CD14-positive monocyte (primary cell): ENCODE results near the gene CELF2. TPM values are rescaled to one million over a fixed set of nuclear protein-coding genes. Genes with fewer than 3 reads are reported as not detected.

Experiments
- DNase-seq, 3 donors: peaks; one replicate each; pipeline ENCODE4 v3.0.0-alpha.2; 2011 to 2022
- H2AFZ ChIP-seq: 2 replicates; pipeline ENCODE4 v1.6.0; 2012; ENCODE audit warnings: mild to moderate bottlenecking, low read depth, low read length, inconsistent platforms; ENCODE audit not compliant: insufficient read depth, poor library complexity, severe bottlenecking
- H3K27ac ChIP-seq, 2 donors: 1 replicate in 1 of 2; 2 replicates in 1 of 2; pipeline ENCODE4 v1.5.1; 2012 to 2013; ENCODE audit warnings: low read length in 2 of 2, control low read depth in 1 of 2, inconsistent platforms in 1 of 2, low read depth in 1 of 2, mild to moderate bottlenecking in 1 of 2
- H3K27me3 ChIP-seq, 2 donors: one replicate each; pipeline versions ENCODE4 v1.6.0 to v1.6.1; 2011 to 2013; ENCODE audit warnings: low read length in 2 of 2; ENCODE audit not compliant: control insufficient read depth in 2 of 2, insufficient read depth in 2 of 2
- H3K36me3 ChIP-seq, 2 donors: replicated peaks in 1 of 2; 1 replicate in 1 of 2; 2 replicates in 1 of 2; pipeline versions ENCODE4 v1.5.1 to v1.6.1; 2012 to 2013; ENCODE audit warnings: low read length in 2 of 2, control low read depth in 1 of 2, inconsistent platforms in 1 of 2, mild to moderate bottlenecking in 1 of 2; ENCODE audit not compliant: insufficient read depth in 2 of 2, control insufficient read depth in 1 of 2
- H3K4me1 ChIP-seq, 2 donors: 1 replicate in 1 of 2; 2 replicates in 1 of 2; pipeline versions ENCODE4 v1.5.1 to v1.6.1; 2012 to 2013; ENCODE audit warnings: low read length in 2 of 2, control low read depth in 1 of 2, inconsistent platforms in 1 of 2, mild to moderate bottlenecking in 1 of 2, moderate library complexity in 1 of 2; ENCODE audit not compliant: insufficient read depth in 2 of 2, control insufficient read depth in 1 of 2
- H3K4me2 ChIP-seq: replicated peaks from 2 replicates; pipeline ENCODE3; 2012; ENCODE audit warnings: low read length, moderate library complexity, mild to moderate bottlenecking; ENCODE audit not compliant: poor library complexity, severe bottlenecking; ENCODE audit errors: extremely low read depth
- H3K4me3 ChIP-seq, 3 experiments: fragments of 200-600 bp in 1 of 3; sonication (generic) in 1 of 3; replicated peaks in 1 of 3; 1 replicate in 2 of 3; 2 replicates in 1 of 3; pipeline ENCODE4 v1.5.1; 2011 to 2013; ENCODE audit warnings: low read length in 3 of 3, mild to moderate bottlenecking in 3 of 3, control low read depth in 2 of 3, low read depth in 2 of 3, inconsistent platforms in 1 of 3, moderate library complexity in 1 of 3
- H3K79me2 ChIP-seq: 2 replicates; pipeline ENCODE4 v1.6.0; 2012; ENCODE audit warnings: mild to moderate bottlenecking, control low read depth, inconsistent platforms, low read length, moderate library complexity; ENCODE audit not compliant: insufficient read depth
- H3K9ac ChIP-seq: 2 replicates; pipeline ENCODE4 v1.6.0; 2017; ENCODE audit warnings: low read length, mild to moderate bottlenecking; ENCODE audit not compliant: insufficient read depth, poor library complexity, severe bottlenecking
- H3K9me3 ChIP-seq, 2 donors: replicated peaks in 1 of 2; 1 replicate in 1 of 2; 2 replicates in 1 of 2; pipeline versions ENCODE4 v1.5.1 to v1.6.1; 2012 to 2013; ENCODE audit warnings: low read length in 2 of 2, control low read depth in 1 of 2; ENCODE audit not compliant: control insufficient read depth in 1 of 2, insufficient read depth in 1 of 2
- H4K20me1 ChIP-seq: 2 replicates; pipeline ENCODE4 v1.6.0; 2012; ENCODE audit warnings: mild to moderate bottlenecking, low read length, control low read depth, moderate library complexity; ENCODE audit not compliant: insufficient read depth
- H3K27ac Mint-ChIP-seq, 7 donors: one replicate each; pipeline ENCODE4 v1.8.0; 2020; ENCODE audit warnings: mild to moderate bottlenecking in 7 of 7, mixed read lengths in 7 of 7, moderate library complexity in 6 of 7, inconsistent platforms in 2 of 7
- H3K27me3 Mint-ChIP-seq, 3 donors: one replicate each; pipeline ENCODE4 v1.8.0; 2021 to 2022; ENCODE audit warnings: low read depth in 3 of 3, mild to moderate bottlenecking in 3 of 3, mixed read lengths in 3 of 3, moderate library complexity in 3 of 3, inconsistent platforms in 1 of 3
- H3K36me3 Mint-ChIP-seq, 2 donors: one replicate each; pipeline ENCODE4 v1.8.0; 2020; ENCODE audit warnings: mixed read lengths in 2 of 2, inconsistent platforms in 1 of 2, mild to moderate bottlenecking in 1 of 2
- H3K4me1 Mint-ChIP-seq: one replicate; pipeline ENCODE4 v1.8.0; 2020; ENCODE audit warnings: mild to moderate bottlenecking, mixed read lengths
- H3K4me3 Mint-ChIP-seq, 2 donors: one replicate each; pipeline ENCODE4 v1.8.0; 2020; ENCODE audit warnings: mild to moderate bottlenecking in 2 of 2, mixed read lengths in 2 of 2, moderate library complexity in 1 of 2
- H3K9me3 Mint-ChIP-seq, 7 donors: one replicate each; pipeline ENCODE4 v1.8.0; 2020 to 2022; ENCODE audit warnings: mixed read lengths in 7 of 7, mild to moderate bottlenecking in 6 of 7, moderate library complexity in 6 of 7, inconsistent platforms in 2 of 7
- WGBS: methylation state at CpG from one replicate; pipeline ENCODE4 v1.1.5; 2013; ENCODE audit warnings: missing lambda C conversion rate; ENCODE audit not compliant: insufficient coverage; 5-methylcytosine and 5-hydroxymethylcytosine counted together
- intact Hi-C, 2 donors: fragments of 100-400 bp; cut with micrococcal nuclease; formaldehyde crosslinking; loops; one replicate each; pipeline versions ENCODE4 v1.15.0 to v1.15.1; 2023
- polyA plus RNA-seq, 3 donors: library from polyadenylated mRNA; depleted of rRNA in 1 of 3; unstranded in 2 of 3; stranded (reverse) in 1 of 3; fragments of 300-500 nt in 2 of 3; fragments of >200 nt in 1 of 3; fragmentation: Illumina TruSeq in 2 of 3; gene quantifications; 1 replicate in 2 of 3; 2 replicates in 1 of 3; pipeline ENCODE4 v1.2.3, GENCODE V29; 2012 to 2021
- TF ChIP-seq, protein P1 (sequence below): fragments of 200-600 bp; IDR thresholded peaks from one replicate; pipeline ENCODE4 v1.8.0; 2022; ENCODE audit warnings: antibody characterized with exemption, mild to moderate bottlenecking

CELF2 gene
- polyA plus RNA-seq, 3 donors, result 53.5 to 93.3 (median 80.5) TPM

- no peaks in the 10 kb centered on the region for H3K9me3 ChIP-seq
- Mint-ChIP-seq H3K27ac (no peak overlapping the region), H3K27me3 (peaks cover 0 to 2% (median 0%) of the 10 kb centered on the region in 3 donors), H3K36me3 (no peaks in the 10 kb centered on the region), H3K4me3 (no peak overlapping the region), H3K4me1 (no peaks in the 10 kb centered on the region), H3K9me3 (peaks cover 0 to 8% (median 2%) of the 10 kb centered on the region in 7 donors)
- 100% methylated on average over 3 of the region's 4 CpGs for WGBS
- H3K79me2 ChIP-seq, result no peaks in the 10 kb centered on the region
- no peak overlapping the region for H3K4me2 ChIP-seq
- intact Hi-C loops, result no loop called here
- no peaks in the 10 kb centered on the region for H3K36me3 ChIP-seq
- H3K9ac ChIP-seq, result no peak overlapping the region
- no peak overlapping the region for H2AFZ ChIP-seq
- H3K4me1 ChIP-seq, result no peaks in the 10 kb centered on the region
- H3K27me3 ChIP-seq, result no peaks in the 10 kb centered on the region
- H3K4me3 ChIP-seq, result no peak overlapping the region
- TF ChIP-seq, protein P1, sequence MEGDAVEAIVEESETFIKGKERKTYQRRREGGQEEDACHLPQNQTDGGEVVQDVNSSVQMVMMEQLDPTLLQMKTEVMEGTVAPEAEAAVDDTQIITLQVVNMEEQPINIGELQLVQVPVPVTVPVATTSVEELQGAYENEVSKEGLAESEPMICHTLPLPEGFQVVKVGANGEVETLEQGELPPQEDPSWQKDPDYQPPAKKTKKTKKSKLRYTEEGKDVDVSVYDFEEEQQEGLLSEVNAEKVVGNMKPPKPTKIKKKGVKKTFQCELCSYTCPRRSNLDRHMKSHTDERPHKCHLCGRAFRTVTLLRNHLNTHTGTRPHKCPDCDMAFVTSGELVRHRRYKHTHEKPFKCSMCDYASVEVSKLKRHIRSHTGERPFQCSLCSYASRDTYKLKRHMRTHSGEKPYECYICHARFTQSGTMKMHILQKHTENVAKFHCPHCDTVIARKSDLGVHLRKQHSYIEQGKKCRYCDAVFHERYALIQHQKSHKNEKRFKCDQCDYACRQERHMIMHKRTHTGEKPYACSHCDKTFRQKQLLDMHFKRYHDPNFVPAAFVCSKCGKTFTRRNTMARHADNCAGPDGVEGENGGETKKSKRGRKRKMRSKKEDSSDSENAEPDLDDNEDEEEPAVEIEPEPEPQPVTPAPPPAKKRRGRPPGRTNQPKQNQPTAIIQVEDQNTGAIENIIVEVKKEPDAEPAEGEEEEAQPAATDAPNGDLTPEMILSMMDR, result no peak
- no peak for DNase-seq
- H3K27ac ChIP-seq, result no peak overlapping the region
- no peaks in the 10 kb centered on the region for H4K20me1 ChIP-seq
Observed at GRCh38 chr10:11065567-11065966, 47.9 kb downstream of the CELF2 start.

GRCh38 chr10:11066520-11066919 lies 48.8 kb downstream of the CELF2 start:
- no peak for DNase-seq

More at GRCh38 chr10:11066520-11066919, 48.8 kb downstream of the CELF2 start:
- no peak overlapping the region for H3K27ac ChIP-seq
- TF ChIP-seq, protein P1, result no peak
- no peaks in the 10 kb centered on the region for H4K20me1 ChIP-seq
- no peaks in the 10 kb centered on the region for H3K4me1 ChIP-seq
- H3K27me3 ChIP-seq, result no peaks in the 10 kb centered on the region
- no peak overlapping the region for H2AFZ ChIP-seq
- no peaks in the 10 kb centered on the region for H3K4me1 Mint-ChIP-seq
- H3K9me3 Mint-ChIP-seq, result peaks cover 0 to 7% (median 2%) of the 10 kb centered on the region in 7 donors
- no CpG with 5 or more reads among the region's 4 CpGs for WGBS
- intact Hi-C loops, result no loop called here
- H3K36me3 ChIP-seq, result no peaks in the 10 kb centered on the region
- H3K27ac Mint-ChIP-seq, result no peak overlapping the region
- no peaks in the 10 kb centered on the region for H3K9me3 ChIP-seq
- no peaks in the 10 kb centered on the region for H3K79me2 ChIP-seq
- no peak overlapping the region for H3K4me2 ChIP-seq
- H3K4me3 ChIP-seq, result no peak overlapping the region
- peaks cover 0 to 2% (median 2%) of the 10 kb centered on the region in 3 donors for H3K27me3 Mint-ChIP-seq
- H3K4me3 Mint-ChIP-seq, result no peak overlapping the region
- H3K36me3 Mint-ChIP-seq, result no peaks in the 10 kb centered on the region
- no peak overlapping the region for H3K9ac ChIP-seq
